ENCODE results near the gene NUMBL. TPM values are rescaled to one million over a fixed set of nuclear protein-coding genes. Genes with fewer than 3 reads are reported as not detected.

NUMBL gene
- total and polyA plus RNA-seq, 2 experiments from 2014 or later, result 33.4 to 35.1 TPM

GRCh38 chr19:40663695-40664692, 26.5 kb downstream of the NUMBL start:
- Histone ChIP-seq H3K27ac (peak overlapping the region; percentile 28), H3K79me2 (ENCODE audit: insufficient read depth) (no peaks in the 10 kb centered on the region), H4K20me1 (ENCODE audit: insufficient read depth) (no peaks in the 10 kb centered on the region), H3K4me3 (peak overlapping the region; percentile 73), H3K27me3 (replicated peaks; ENCODE audit: insufficient read depth) (no peaks in the 10 kb centered on the region), H3K4me1 (ENCODE audit: insufficient read depth) (peaks cover 17% of the 10 kb centered on the region), H3K4me2 (ENCODE audit: unreplicated experiment) (peak overlapping the region; percentile 81), H3K9me3 (ENCODE audit: low read depth) (no peaks in the 10 kb centered on the region), H3K36me3 (ENCODE audit: low read depth) (peaks cover 5% of the 10 kb centered on the region; the same call in 1 of the 2 replicates), H3F3A (ENCODE audit: insufficient read depth) (peaks cover 43% of the 10 kb centered on the region), H2AFZ (peak overlapping the region; percentile 81), H3K9me2 (ENCODE audit: insufficient read depth) (no peaks in the 10 kb centered on the region), H3K9ac (peak overlapping the region; percentile 72)
- in situ Hi-C loops (cut with MboI), result loop anchor here (25.0 kb wide), 1 partner anchor 473 kb away; no protein-coding TSS in a partner anchor
- peak; percentile 61 for DNase-seq
- TF ChIP-seq EZH2phosphoT487 (IDR thresholded peaks at IDR 0.05; ENCODE audit: insufficient read depth, low read depth) (no peak), EZH2 (IDR thresholded peaks at IDR 0.05; ENCODE audit: insufficient read depth, poor library complexity, severe bottlenecking) (no peak)
- WGBS, 2 experiments (ENCODE audit: low coverage in 1 of 2, low lambda C conversion rate in 2 of 2, missing lambda C conversion rate in 2 of 2), result 26 to 31% methylated on average over 24 of the region's 24 CpGs

GRCh38 chr19:40662925-40663694, 27.3 kb downstream of the NUMBL start:
- Histone ChIP-seq H4K20me1 (ENCODE audit: insufficient read depth) (no peaks in the 10 kb centered on the region), H3K4me3 (peak overlapping the region; percentile 73), H3K9me2 (ENCODE audit: insufficient read depth) (no peaks in the 10 kb centered on the region), H3K79me2 (ENCODE audit: insufficient read depth) (no peaks in the 10 kb centered on the region), H2AFZ (peak overlapping the region; percentile 81), H3K9me3 (ENCODE audit: low read depth) (no peaks in the 10 kb centered on the region), H3K27ac (peak overlapping the region; percentile 28), H3K27me3 (replicated peaks; ENCODE audit: insufficient read depth) (no peaks in the 10 kb centered on the region), H3K4me1 (ENCODE audit: insufficient read depth) (peaks cover 17% of the 10 kb centered on the region), H3F3A (ENCODE audit: insufficient read depth) (peaks cover 38% of the 10 kb centered on the region), H3K36me3 (ENCODE audit: low read depth) (no peaks in the 10 kb centered on the region), H3K4me2 (ENCODE audit: unreplicated experiment) (peak overlapping the region; percentile 81), H3K9ac (peak overlapping the region; percentile 72)
- 1 to 2% methylated on average over 56 to 57 of the region's 60 CpGs for WGBS, 2 experiments (ENCODE audit: low coverage in 1 of 2, low lambda C conversion rate in 2 of 2, missing lambda C conversion rate in 2 of 2)
- in situ Hi-C loops (cut with MboI), result loop anchor here (25.0 kb wide), 1 partner anchor 474 kb away; no protein-coding TSS in a partner anchor
- TF ChIP-seq EZH2 (IDR thresholded peaks at IDR 0.05; ENCODE audit: insufficient read depth, poor library complexity, severe bottlenecking) (no peak), EZH2phosphoT487 (IDR thresholded peaks at IDR 0.05; ENCODE audit: insufficient read depth, low read depth) (no peak)
- peak; percentile 91 for DNase-seq

- H3K9me2 ChIP-seq (ENCODE audit: insufficient read depth), result no peaks in the 10 kb centered on the region
- 88 to 90% methylated on average over 1 of the region's 1 CpG for WGBS, 2 experiments (ENCODE audit: low coverage in 1 of 2, low lambda C conversion rate in 2 of 2, missing lambda C conversion rate in 2 of 2)
- TF ChIP-seq EZH2 (IDR thresholded peaks at IDR 0.05; ENCODE audit: insufficient read depth, poor library complexity, severe bottlenecking) (no peak), EZH2phosphoT487 (IDR thresholded peaks at IDR 0.05; ENCODE audit: insufficient read depth, low read depth) (no peak)
These were observed 28.8 kb downstream of the NUMBL start for GRCh38 chr19:40661616-40662015.

GRCh38 chr19:40659566-40659965, 30.9 kb downstream of the NUMBL start:
- no peak for TF ChIP-seq EZH2phosphoT487 (IDR thresholded peaks at IDR 0.05; ENCODE audit: insufficient read depth, low read depth)
- TF ChIP-seq EZH2 (IDR thresholded peaks at IDR 0.05; ENCODE audit: insufficient read depth, poor library complexity, severe bottlenecking), result no peak
- DNase-seq, result peak; percentile 21
- H3K27me3 ChIP-seq (replicated peaks; ENCODE audit: insufficient read depth), result no peaks in the 10 kb centered on the region
- 0 out of 2 replicates have a peak overlapping the region, but pooled peaks have one; percentile 4 for H2AFZ ChIP-seq
- H3K4me3 ChIP-seq, result no peak overlapping the region
- H3K4me2 ChIP-seq (ENCODE audit: unreplicated experiment), result no peak overlapping the region
- H3K4me1 ChIP-seq (ENCODE audit: insufficient read depth), result 0 out of 2 replicates have a peak, but pooled peaks cover 6% of the 10 kb centered on the region
- peaks cover 19% of the 10 kb centered on the region for H3F3A ChIP-seq (ENCODE audit: insufficient read depth)
- H3K9me3 ChIP-seq (ENCODE audit: low read depth), result no peaks in the 10 kb centered on the region
- no peak overlapping the region for H3K27ac ChIP-seq
- no peaks in the 10 kb centered on the region for H4K20me1 ChIP-seq (ENCODE audit: insufficient read depth)
- H3K79me2 ChIP-seq (ENCODE audit: insufficient read depth), result no peaks in the 10 kb centered on the region
- no peaks in the 10 kb centered on the region for H3K9me2 ChIP-seq (ENCODE audit: insufficient read depth)
- 14 to 17% methylated on average over 11 of the region's 11 CpGs for WGBS, 2 experiments (ENCODE audit: low coverage in 1 of 2, low lambda C conversion rate in 2 of 2, missing lambda C conversion rate in 2 of 2)
- H3K36me3 ChIP-seq (ENCODE audit: low read depth), result no peaks in the 10 kb centered on the region
- in situ Hi-C loops (cut with MboI), result loop anchor here (25.0 kb wide), 1 partner anchor 478 kb away; no protein-coding TSS in a partner anchor
- no peak overlapping the region for H3K9ac ChIP-seq

More at GRCh38 chr19:40661616-40662015, 28.8 kb downstream of the NUMBL start:
- Histone ChIP-seq H3K4me2 (ENCODE audit: unreplicated experiment) (no peak overlapping the region), H3K79me2 (ENCODE audit: insufficient read depth) (no peaks in the 10 kb centered on the region), H3K9ac (no peak overlapping the region), H3K27ac (no peak overlapping the region), H2AFZ (no peak overlapping the region), H3K4me3 (no peak overlapping the region), H3F3A (ENCODE audit: insufficient read depth) (peaks cover 33% of the 10 kb centered on the region), H3K9me3 (ENCODE audit: low read depth) (no peaks in the 10 kb centered on the region), H4K20me1 (ENCODE audit: insufficient read depth) (no peaks in the 10 kb centered on the region), H3K27me3 (replicated peaks; ENCODE audit: insufficient read depth) (no peaks in the 10 kb centered on the region), H3K36me3 (ENCODE audit: low read depth) (no peaks in the 10 kb centered on the region), H3K4me1 (ENCODE audit: insufficient read depth) (peaks cover 12% of the 10 kb centered on the region)
- DNase-seq, result no peak
- in situ Hi-C loops (cut with MboI), result loop anchor here (25.0 kb wide), 1 partner anchor 476 kb away; no protein-coding TSS in a partner anchor

Data from GM23248 (cell line).